PC-3 (cell line): ENCODE results near the gene CHRNE. TPM values are rescaled to one million over a fixed set of nuclear protein-coding genes. Genes with fewer than 3 reads are reported as not detected.

Source experiments
- ATAC-seq: fragments of 200-7000 bp; cut with Tn5 transposase; 2 replicates; pipeline ENCODE4 v1.9.1; 2020; ENCODE audit warnings: mild to moderate bottlenecking, moderate library complexity
- BruUV-seq: library from RNA; stranded (reverse); fragments of 400-500 nt; replicated peaks from 2 replicates; lab custom pipeline; 2021; lab: Mats Ljungman, UMichigan
- CTCF ChIA-PET: fragments of 300-600 bp; sonication (Branson Sonifier 250); formaldehyde crosslinking; loops from one replicate; lab custom pipeline; 2022; ENCODE audit warnings: antibody characterized with exemption; lab: Charles Lee
- POLR2A ChIA-PET: fragments of 300-600 bp; sonication (Branson Sonifier 250); formaldehyde crosslinking; loops from one replicate; lab custom pipeline; 2022; ENCODE audit warnings: antibody characterized with exemption; ENCODE audit not compliant: unreplicated experiment; lab: Charles Lee
- DNase-seq: peaks from one replicate; pipeline ENCODE4 v3.0.0-alpha.2; 2015
- H2AFZ ChIP-seq: fragments of 300-600 bp; sonication (generic); 2 replicates; pipeline ENCODE4 v1.6.0; 2016; ENCODE audit warnings: antibody characterized with exemption, low read length
- H3F3A ChIP-seq: fragments of 300-600 bp; sonication (generic); one replicate; pipeline ENCODE4 v1.6.0; 2017; ENCODE audit warnings: antibody characterized with exemption, low read length, control low read depth, mild to moderate bottlenecking; ENCODE audit not compliant: unreplicated experiment
- H3K27ac ChIP-seq: fragments of 300-600 bp; sonication (generic); 2 replicates; pipeline ENCODE4 v1.5.1; 2016; ENCODE audit warnings: mild to moderate bottlenecking, low read length
- H3K27me3 ChIP-seq: fragments of 300-600 bp; sonication (generic); 2 replicates; pipeline ENCODE4 v1.6.1; 2016; ENCODE audit warnings: low read length, mixed read lengths
- H3K36me3 ChIP-seq: fragments of 300-600 bp; sonication (generic); 2 replicates; pipeline ENCODE4 v1.6.1; 2016; ENCODE audit warnings: low read depth, mixed run types, low read length, mixed read lengths
- H3K4me1 ChIP-seq: fragments of 300-600 bp; sonication (generic); 2 replicates; pipeline ENCODE4 v1.5.1; 2016; ENCODE audit warnings: low read length; ENCODE audit not compliant: insufficient read depth
- H3K4me2 ChIP-seq: fragments of 300-600 bp; sonication (generic); 2 replicates; pipeline ENCODE4 v1.6.0; 2016; ENCODE audit warnings: low read length
- H3K4me3 ChIP-seq: fragments of 300-600 bp; sonication (generic); 2 replicates; pipeline ENCODE4 v1.5.1; 2016; ENCODE audit warnings: mild to moderate bottlenecking, low read length, mixed read lengths
- H3K79me2 ChIP-seq: fragments of 300-600 bp; sonication (generic); 2 replicates; pipeline ENCODE4 v1.6.1; 2017; ENCODE audit warnings: low read length, mixed read lengths
- H3K9ac ChIP-seq: fragments of 300-600 bp; sonication (generic); 2 replicates; pipeline ENCODE4 v1.6.0; 2016; ENCODE audit warnings: mild to moderate bottlenecking, low read length
- H3K9me2 ChIP-seq: fragments of 300-600 bp; sonication (generic); replicated peaks from 2 replicates; pipeline ENCODE4 v1.6.1; 2016; ENCODE audit warnings: mixed run types, low read length, mixed read lengths
- H3K9me3 ChIP-seq: fragments of 300-600 bp; sonication (generic); 2 replicates; pipeline ENCODE4 v1.6.1; 2016; ENCODE audit warnings: low read length, mixed read lengths
- H4K20me1 ChIP-seq: fragments of 300-600 bp; sonication (generic); 2 replicates; pipeline ENCODE4 v1.6.1; 2016; ENCODE audit warnings: low read length, mixed read lengths
- EZH2 ChIP-seq: fragments of 300-600 bp; sonication (generic); IDR thresholded peaks from one replicate; pipeline ENCODE4 v1.6.1; 2017; ENCODE audit warnings: antibody characterized with exemption, mild to moderate bottlenecking, low read length; ENCODE audit not compliant: unreplicated experiment
- EZH2phosphoT487 ChIP-seq: fragments of 300-600 bp; sonication (generic); IDR thresholded peaks from 2 replicates; pipeline ENCODE4 v1.6.1; 2018; ENCODE audit warnings: mild to moderate bottlenecking, antibody characterized with exemption, low read length, borderline replicate concordance
- intact Hi-C: fragments of 100-400 bp; cut with micrococcal nuclease; formaldehyde crosslinking; loops from 2 replicates; pipeline ENCODE4 v1.9.0; 2023
- total RNA-seq: library from RNA; depleted of rRNA; stranded (reverse); fragments of >200 nt; gene quantifications from 2 replicates; pipeline ENCODE4 v1.2.3, GENCODE V29; 2014
- TF ChIP-seq, protein P1 (sequence below): fragments of 300-600 bp; sonication (generic); conservative IDR thresholded peaks from 2 replicates; pipeline ENCODE4 v1.5.1; 2017; ENCODE audit warnings: antibody characterized with exemption, low read depth, mild to moderate bottlenecking, low read length

CHRNE gene
- total RNA-seq, 1 experiment from 2014 or later: 0.11 TPM

DNA sequence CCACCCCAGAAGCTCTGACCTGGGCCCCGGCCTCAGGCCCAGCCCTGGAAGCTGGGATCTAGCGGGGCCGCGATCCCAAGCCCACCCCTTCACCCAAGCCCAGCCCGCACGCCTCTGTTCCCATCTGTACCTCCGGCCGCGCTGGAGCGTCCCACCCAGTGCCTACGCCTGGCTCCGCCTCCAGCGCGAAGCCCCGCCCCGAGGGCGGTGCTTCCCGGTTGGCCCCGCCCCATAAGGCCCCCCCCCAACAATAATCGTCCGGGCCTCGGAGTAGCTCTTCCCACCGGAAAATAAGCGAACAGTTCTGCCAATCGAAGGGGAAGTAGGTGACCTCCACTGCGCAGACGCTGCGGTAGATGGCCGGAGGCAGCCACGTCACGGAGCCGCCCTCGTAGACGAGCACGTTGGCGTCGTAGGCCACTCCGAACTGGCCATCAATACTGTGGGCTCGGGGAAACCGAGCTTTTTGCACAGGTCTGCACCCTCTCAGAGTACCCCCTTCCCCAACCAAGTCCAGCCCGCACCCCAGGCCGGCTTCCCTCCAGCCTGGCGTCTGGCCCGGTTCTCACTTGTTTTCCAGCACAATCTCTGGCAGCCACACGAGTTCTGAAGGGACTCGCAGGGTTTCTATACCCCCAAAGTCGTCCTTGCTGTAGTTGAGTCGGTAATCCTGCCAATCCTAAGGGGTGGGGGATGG, 1.1 kb downstream of the CHRNE start:
- no peaks in the 10 kb centered on the region for H3F3A ChIP-seq
- peaks cover 10% of the 10 kb centered on the region for H3K4me1 ChIP-seq
- no peak overlapping the region for H3K9ac ChIP-seq

DNA sequence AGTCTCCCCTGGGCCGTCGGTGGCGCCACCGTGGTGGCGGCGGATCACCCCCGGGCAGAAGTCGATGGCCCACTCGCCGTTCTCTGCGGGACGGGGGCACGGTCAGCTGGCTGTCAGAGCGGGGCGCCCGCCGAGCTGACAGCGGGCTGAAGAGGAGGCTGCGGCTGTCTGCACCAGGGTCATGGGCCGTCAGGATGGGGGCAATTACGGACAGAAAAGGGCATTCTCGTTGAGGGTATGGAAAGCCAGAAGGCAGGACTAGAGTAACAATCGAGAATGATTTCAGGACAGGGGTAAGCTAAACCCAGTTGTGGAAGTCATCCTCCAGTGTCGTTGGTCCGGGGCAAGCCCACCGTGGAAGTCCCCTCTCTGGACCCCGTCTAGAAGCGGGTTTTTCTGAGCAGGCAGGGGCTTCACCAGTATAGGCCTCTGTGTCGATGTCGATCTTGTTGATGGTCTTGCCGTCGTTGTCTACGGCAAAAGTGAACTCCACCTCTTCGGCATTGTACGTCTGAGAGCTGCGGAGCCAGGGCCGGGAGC, 1.7 kb downstream of the CHRNE start:
- Histone ChIP-seq H3K27ac (no peak overlapping the region), H3K4me2 (no peak overlapping the region), H3K4me3 (no peak overlapping the region), H3K9me2 (no peaks in the 10 kb centered on the region), H3F3A (no peaks in the 10 kb centered on the region), H2AFZ (no peak overlapping the region), H4K20me1 (no peaks in the 10 kb centered on the region), H3K27me3 (no peaks in the 10 kb centered on the region), H3K36me3 (no peaks in the 10 kb centered on the region; the same call in 1 of the 2 replicates), H3K79me2 (no peaks in the 10 kb centered on the region), H3K4me1 (peaks cover 10% of the 10 kb centered on the region), H3K9ac (no peak overlapping the region), H3K9me3 (no peaks in the 10 kb centered on the region)
- CTCF ChIA-PET: no interaction called here
- intact Hi-C loops: no loop called here
- TF ChIP-seq, protein P1, sequence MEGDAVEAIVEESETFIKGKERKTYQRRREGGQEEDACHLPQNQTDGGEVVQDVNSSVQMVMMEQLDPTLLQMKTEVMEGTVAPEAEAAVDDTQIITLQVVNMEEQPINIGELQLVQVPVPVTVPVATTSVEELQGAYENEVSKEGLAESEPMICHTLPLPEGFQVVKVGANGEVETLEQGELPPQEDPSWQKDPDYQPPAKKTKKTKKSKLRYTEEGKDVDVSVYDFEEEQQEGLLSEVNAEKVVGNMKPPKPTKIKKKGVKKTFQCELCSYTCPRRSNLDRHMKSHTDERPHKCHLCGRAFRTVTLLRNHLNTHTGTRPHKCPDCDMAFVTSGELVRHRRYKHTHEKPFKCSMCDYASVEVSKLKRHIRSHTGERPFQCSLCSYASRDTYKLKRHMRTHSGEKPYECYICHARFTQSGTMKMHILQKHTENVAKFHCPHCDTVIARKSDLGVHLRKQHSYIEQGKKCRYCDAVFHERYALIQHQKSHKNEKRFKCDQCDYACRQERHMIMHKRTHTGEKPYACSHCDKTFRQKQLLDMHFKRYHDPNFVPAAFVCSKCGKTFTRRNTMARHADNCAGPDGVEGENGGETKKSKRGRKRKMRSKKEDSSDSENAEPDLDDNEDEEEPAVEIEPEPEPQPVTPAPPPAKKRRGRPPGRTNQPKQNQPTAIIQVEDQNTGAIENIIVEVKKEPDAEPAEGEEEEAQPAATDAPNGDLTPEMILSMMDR: no peak
- TF ChIP-seq EZH2 (no peak), EZH2phosphoT487 (no peak)
- no peak for ATAC-seq
- POLR2A ChIA-PET: no interaction called here
- no TSS peak for BruUV-seq
- DNase-seq: no peak

More for the DNA sequence above, 1.1 kb downstream of the CHRNE start:
- intact Hi-C loops: no loop called here
- BruUV-seq: no TSS peak
- Histone ChIP-seq H3K27ac (no peak overlapping the region), H3K9me2 (no peaks in the 10 kb centered on the region), H3K4me2 (no peak overlapping the region), H3K9me3 (no peaks in the 10 kb centered on the region), H3K27me3 (no peaks in the 10 kb centered on the region), H3K4me3 (no peak overlapping the region), H4K20me1 (no peaks in the 10 kb centered on the region), H3K79me2 (no peaks in the 10 kb centered on the region), H2AFZ (no peak overlapping the region), H3K36me3 (no peaks in the 10 kb centered on the region; the same call in 1 of the 2 replicates)
- ChIA-PET CTCF (no interaction called here), POLR2A (no interaction called here)
- DNase-seq (no peak), ATAC-seq (no peak)
- no peak for TF ChIP-seq EZH2phosphoT487

DNA sequence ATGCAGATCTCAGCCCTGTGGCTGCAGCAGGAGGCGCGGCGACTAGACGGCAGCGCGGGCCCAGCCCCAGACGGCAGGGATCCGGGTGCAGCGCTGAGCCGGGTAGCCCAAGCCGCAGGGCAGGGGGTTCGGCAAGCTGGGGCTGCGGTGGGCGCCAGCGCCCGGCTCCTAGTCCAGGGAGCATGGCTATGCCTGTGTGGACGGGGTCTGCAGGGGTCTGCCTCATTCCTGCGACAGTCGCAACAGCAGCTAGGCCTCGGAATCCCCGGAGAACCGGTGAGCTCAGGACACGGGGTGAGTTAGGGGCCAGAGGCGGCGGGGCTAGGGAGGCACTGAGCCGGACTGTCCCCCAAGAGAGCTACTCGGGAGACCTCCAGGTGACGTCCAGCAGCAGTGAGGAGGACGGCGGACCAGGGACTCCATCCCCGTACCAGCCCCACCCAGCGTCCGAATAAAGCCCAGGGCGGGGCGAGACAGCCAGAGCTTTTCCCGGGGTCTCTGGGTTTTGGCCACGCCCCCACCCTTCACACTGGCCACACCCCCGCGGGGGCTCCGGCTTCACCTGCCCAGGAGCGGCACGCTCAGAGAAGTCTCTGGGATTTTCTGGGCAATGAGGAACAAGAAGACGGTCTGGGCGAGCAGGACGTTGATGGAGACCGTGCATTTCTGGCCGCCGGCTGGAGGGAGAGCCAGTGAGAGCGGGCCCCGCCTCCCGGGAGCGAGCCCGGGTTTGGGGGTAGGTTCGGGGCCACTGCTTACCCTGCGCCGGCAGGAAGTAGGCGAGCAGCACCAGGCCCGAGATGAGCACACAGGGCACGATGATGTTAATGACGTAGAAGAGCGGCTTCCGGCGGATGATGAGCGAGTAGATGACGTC, 2.4 kb downstream of the CHRNE start:
- ATAC-seq (no peak), DNase-seq (no peak)
- no TSS peak for BruUV-seq
- H3K9ac ChIP-seq: no peak overlapping the region
- no peak overlapping the region for H2AFZ ChIP-seq
- no peaks in the 10 kb centered on the region for H3K27me3 ChIP-seq
- no peaks in the 10 kb centered on the region; the same call in 1 of the 2 replicates for H3K36me3 ChIP-seq
- TF ChIP-seq, protein P1: no peak
- TF ChIP-seq EZH2phosphoT487 (no peak), EZH2 (no peak)
- ChIA-PET POLR2A (no interaction called here), CTCF (no interaction called here)
- H3K27ac ChIP-seq: no peak overlapping the region
- no peaks in the 10 kb centered on the region for H3F3A ChIP-seq
- intact Hi-C loops: no loop called here
- H4K20me1 ChIP-seq: no peaks in the 10 kb centered on the region
- no peaks in the 10 kb centered on the region for H3K9me2 ChIP-seq
- no peaks in the 10 kb centered on the region for H3K9me3 ChIP-seq
- no peak overlapping the region for H3K4me3 ChIP-seq
- H3K4me2 ChIP-seq: no peak overlapping the region
- H3K79me2 ChIP-seq: no peaks in the 10 kb centered on the region
- peaks cover 10% of the 10 kb centered on the region for H3K4me1 ChIP-seq
